Loucy (cell line): Measurements from ENCODE around the gene MACROH2A1.
"Not testable (repeated sequence)": the region's sequence is repeated elsewhere in the genome, so short reads cannot be mapped to it uniquely, and the experiment has no call there.

ENCODE experiments used
- H2AFZ ChIP-seq: fragments of 200-600 bp; sonication (generic); 2 replicates; pipeline ENCODE4 v1.6.0; 2016; ENCODE audit warnings: antibody characterized with exemption, mild to moderate bottlenecking, low read length, moderate library complexity
- H3F3A ChIP-seq: fragments of 200-600 bp; 2 replicates; pipeline ENCODE4 v1.6.0; 2016; ENCODE audit warnings: antibody characterized with exemption, low read depth, mild to moderate bottlenecking
- H3K27me3 ChIP-seq: fragments of 200-600 bp; sonication (generic); 2 replicates; pipeline ENCODE4 v1.6.1; 2014; ENCODE audit warnings: low read length, mild to moderate bottlenecking; ENCODE audit not compliant: insufficient read depth, poor library complexity, severe bottlenecking
- H3K36me3 ChIP-seq: fragments of 200-600 bp; sonication (generic); 2 replicates; pipeline ENCODE4 v1.6.1; 2016; ENCODE audit warnings: low read length; ENCODE audit not compliant: insufficient read depth
- H3K4me1 ChIP-seq: fragments of 200-600 bp; sonication (generic); 2 replicates; pipeline ENCODE4 v1.5.1; 2014; ENCODE audit warnings: low read length, mild to moderate bottlenecking; ENCODE audit not compliant: insufficient read depth, poor library complexity, severe bottlenecking
- H3K4me2 ChIP-seq: fragments of 200-600 bp; sonication (generic); 2 replicates; pipeline ENCODE4 v1.6.0; 2014; ENCODE audit warnings: antibody characterized with exemption, low read length, low read depth, mild to moderate bottlenecking; ENCODE audit not compliant: poor library complexity, severe bottlenecking
- H3K4me3 ChIP-seq: fragments of 200-600 bp; sonication (generic); 2 replicates; pipeline ENCODE4 v1.5.1; 2014; ENCODE audit warnings: low read length, mild to moderate bottlenecking, mixed read lengths; ENCODE audit not compliant: poor library complexity, severe bottlenecking
- H3K79me2 ChIP-seq: fragments of 200-600 bp; sonication (generic); 2 replicates; pipeline ENCODE4 v1.6.1; 2014; ENCODE audit warnings: low read length; ENCODE audit not compliant: insufficient read depth
- H3K9ac ChIP-seq: fragments of 200-600 bp; sonication (generic); 2 replicates; pipeline ENCODE4 v1.6.0; 2014; ENCODE audit warnings: mild to moderate bottlenecking, low read depth, low read length, moderate library complexity; ENCODE audit not compliant: poor library complexity, severe bottlenecking
- H3K9me2 ChIP-seq: fragments of 200-600 bp; sonication (generic); replicated peaks from 2 replicates; pipeline ENCODE4 v1.6.1; 2016; ENCODE audit warnings: low read depth, low read length, mixed read lengths
- H3K9me3 ChIP-seq: fragments of 200-600 bp; sonication (generic); 2 replicates; pipeline ENCODE4 v1.6.1; 2014; ENCODE audit warnings: mild to moderate bottlenecking, antibody characterized with exemption, low read length, low read depth; ENCODE audit not compliant: insufficient read depth
- H4K20me1 ChIP-seq: fragments of 200-600 bp; sonication (generic); 2 replicates; pipeline ENCODE4 v1.6.0; 2014; ENCODE audit warnings: antibody characterized with exemption, low read length, mild to moderate bottlenecking; ENCODE audit not compliant: insufficient read depth, poor library complexity, severe bottlenecking
- EZH2phosphoT487 ChIP-seq: fragments of 200-600 bp; IDR thresholded peaks from 2 replicates; pipeline ENCODE4 v1.6.1; 2018; ENCODE audit warnings: antibody characterized with exemption, mild to moderate bottlenecking, moderate library complexity, borderline replicate concordance
- TF ChIP-seq, protein P1 (sequence below): fragments of 200-600 bp; sonication (generic); conservative IDR thresholded peaks from 2 replicates; pipeline ENCODE4 v1.5.1; 2014; ENCODE audit warnings: mild to moderate bottlenecking, antibody characterized with exemption, low read length

The MACROH2A1 gene

DNA sequence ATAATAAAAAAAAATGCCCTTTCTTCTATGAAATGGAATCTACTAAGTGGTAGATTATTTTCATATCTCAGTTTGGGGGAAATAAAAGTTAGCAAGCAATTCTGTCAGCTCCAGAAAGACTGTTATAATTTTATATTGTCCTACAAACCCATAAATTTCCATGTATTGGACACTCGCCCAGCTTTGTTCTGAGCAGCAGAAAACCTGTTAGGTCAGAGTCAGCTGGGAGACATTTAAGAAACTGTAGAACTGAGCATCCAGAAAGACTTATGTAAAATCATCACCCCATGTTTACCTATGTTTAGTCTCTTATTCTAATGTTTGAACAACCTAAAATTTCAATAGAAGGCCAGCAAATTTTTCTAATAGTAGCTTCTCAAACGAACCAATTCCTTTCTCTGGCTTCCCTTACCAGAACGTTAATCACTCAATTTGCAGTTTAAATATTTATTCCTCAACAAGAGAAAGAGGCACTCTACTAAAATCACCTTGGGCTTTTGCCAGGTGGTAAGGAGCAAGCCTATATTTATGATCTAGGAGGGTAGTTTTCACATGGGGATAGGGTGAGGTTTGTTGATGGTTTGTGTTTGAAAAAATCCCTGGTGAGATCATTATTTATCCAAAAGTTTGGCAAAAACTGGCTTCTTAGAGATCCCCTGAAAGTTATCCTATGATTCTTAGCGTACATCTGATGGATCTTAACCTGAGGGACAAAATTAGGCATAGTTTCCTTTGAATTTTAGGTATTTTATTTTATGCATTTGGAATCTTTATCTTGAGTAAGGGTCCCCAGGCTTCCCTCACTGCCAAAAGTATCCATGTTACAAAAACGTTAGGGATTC, 34.4 kb downstream of the MACROH2A1 start:
- Histone ChIP-seq H3K9me2 (no peaks in the 10 kb centered on the region), H3K9ac (peak overlapping the region; percentile 57), H3K4me2 (peak overlapping the region; percentile 32), H3K36me3 (peaks cover 89% of the 10 kb centered on the region), H4K20me1 (peaks cover 6% of the 10 kb centered on the region), H3K4me1 (peaks cover 83% of the 10 kb centered on the region), H3K27me3 (no peaks in the 10 kb centered on the region), H3F3A (peaks cover 10% of the 10 kb centered on the region; the same call in 1 of the 2 replicates), H2AFZ (no peak overlapping the region), H3K79me2 (peaks cover 92% of the 10 kb centered on the region), H3K9me3 (no peaks in the 10 kb centered on the region), H3K4me3 (peak overlapping the region; percentile 0)
- TF ChIP-seq, protein P1, sequence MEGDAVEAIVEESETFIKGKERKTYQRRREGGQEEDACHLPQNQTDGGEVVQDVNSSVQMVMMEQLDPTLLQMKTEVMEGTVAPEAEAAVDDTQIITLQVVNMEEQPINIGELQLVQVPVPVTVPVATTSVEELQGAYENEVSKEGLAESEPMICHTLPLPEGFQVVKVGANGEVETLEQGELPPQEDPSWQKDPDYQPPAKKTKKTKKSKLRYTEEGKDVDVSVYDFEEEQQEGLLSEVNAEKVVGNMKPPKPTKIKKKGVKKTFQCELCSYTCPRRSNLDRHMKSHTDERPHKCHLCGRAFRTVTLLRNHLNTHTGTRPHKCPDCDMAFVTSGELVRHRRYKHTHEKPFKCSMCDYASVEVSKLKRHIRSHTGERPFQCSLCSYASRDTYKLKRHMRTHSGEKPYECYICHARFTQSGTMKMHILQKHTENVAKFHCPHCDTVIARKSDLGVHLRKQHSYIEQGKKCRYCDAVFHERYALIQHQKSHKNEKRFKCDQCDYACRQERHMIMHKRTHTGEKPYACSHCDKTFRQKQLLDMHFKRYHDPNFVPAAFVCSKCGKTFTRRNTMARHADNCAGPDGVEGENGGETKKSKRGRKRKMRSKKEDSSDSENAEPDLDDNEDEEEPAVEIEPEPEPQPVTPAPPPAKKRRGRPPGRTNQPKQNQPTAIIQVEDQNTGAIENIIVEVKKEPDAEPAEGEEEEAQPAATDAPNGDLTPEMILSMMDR: no peak
- no peak for TF ChIP-seq EZH2phosphoT487

DNA sequence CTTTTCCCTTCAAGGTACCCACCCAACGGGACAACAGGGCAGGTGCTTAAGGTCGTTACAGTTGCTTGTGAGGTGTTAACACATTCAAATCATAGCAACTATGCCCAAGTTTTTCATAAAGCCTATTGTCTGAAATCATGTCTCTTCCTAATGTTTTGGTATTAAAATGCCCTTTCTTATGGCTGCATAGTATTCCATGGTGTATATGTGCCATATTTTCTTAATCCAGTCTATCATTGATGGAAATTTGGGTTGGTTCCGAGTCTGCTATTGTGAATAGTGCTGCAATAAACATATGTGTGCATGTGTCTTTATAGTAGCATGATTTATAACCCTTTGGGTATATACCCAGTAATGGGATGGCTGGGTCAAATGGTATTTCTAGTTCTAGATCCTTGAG, 35.7 kb downstream of the MACROH2A1 start:
- H3K79me2 ChIP-seq: peaks cover 92% of the 10 kb centered on the region
- H3F3A ChIP-seq, H3K9me3 ChIP-seq, H3K27me3 ChIP-seq, H3K9me2 ChIP-seq, H2AFZ ChIP-seq: not testable (repeated sequence)
- peaks cover 87% of the 10 kb centered on the region for H3K4me1 ChIP-seq
- peaks cover 19% of the 10 kb centered on the region for H4K20me1 ChIP-seq
- peaks cover 88% of the 10 kb centered on the region for H3K36me3 ChIP-seq
- peak overlapping the region; percentile 41 for H3K4me3 ChIP-seq
- peak overlapping the region; percentile 83 for H3K4me2 ChIP-seq
- peak overlapping the region; percentile 94 for H3K9ac ChIP-seq

DNA sequence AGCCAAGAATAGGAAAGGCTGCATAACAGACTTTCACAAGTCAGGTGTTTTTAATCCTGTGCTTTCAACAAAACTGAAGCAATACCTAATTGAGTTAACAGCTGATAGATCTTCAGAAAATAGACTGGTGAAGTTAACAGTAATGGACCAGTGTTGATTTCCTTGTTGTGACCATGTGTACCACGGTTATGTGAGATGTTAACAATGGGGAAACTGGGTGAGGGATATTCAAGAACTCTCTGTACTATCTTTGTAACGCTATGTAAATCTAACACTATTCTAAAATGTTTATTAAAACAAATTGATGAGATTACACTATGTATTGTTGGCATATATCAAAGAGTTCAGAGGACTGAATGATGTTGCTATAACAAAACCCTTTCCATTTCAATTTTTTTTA, 36.9 kb downstream of the MACROH2A1 start:
- peaks cover 88% of the 10 kb centered on the region for H3K36me3 ChIP-seq
- no peaks in the 10 kb centered on the region for H3K9me2 ChIP-seq
- peak overlapping the region; percentile 83 for H3K4me2 ChIP-seq
- H4K20me1 ChIP-seq: peaks cover 31% of the 10 kb centered on the region
- peak overlapping the region; percentile 94 for H3K9ac ChIP-seq
- no peak overlapping the region for H3K4me3 ChIP-seq
- no peak overlapping the region for H2AFZ ChIP-seq
- H3K4me1 ChIP-seq: peaks cover 87% of the 10 kb centered on the region
- TF ChIP-seq, protein P1: no peak
- TF ChIP-seq EZH2phosphoT487: no peak
- H3K27me3 ChIP-seq: no peaks in the 10 kb centered on the region
- H3K9me3 ChIP-seq: no peaks in the 10 kb centered on the region
- H3K79me2 ChIP-seq: peaks cover 92% of the 10 kb centered on the region
- peaks cover 10% of the 10 kb centered on the region; the same call in 1 of the 2 replicates for H3F3A ChIP-seq
